SK-N-MC (cell line): Measurements from ENCODE around the gene SLC12A3.

Experiments
- DNase-seq: peaks from one replicate; pipeline ENCODE4 v3.0.0-alpha.2; 2011; ENCODE audit warnings: low read depth, low spot score
- H3K27ac ChIP-seq: fragments of 200-600 bp; sonication (generic); 2 replicates; pipeline ENCODE4 v1.5.1; 2016; ENCODE audit warnings: mixed run types
- H3K36me3 ChIP-seq: fragments of 200-600 bp; sonication (generic); 2 replicates; pipeline ENCODE4 v1.6.1; 2017; ENCODE audit warnings: antibody characterized with exemption, low read length, mixed read lengths; ENCODE audit not compliant: insufficient read depth
- H3K4me3 ChIP-seq: fragments of 200-600 bp; sonication (generic); 2 replicates; pipeline ENCODE4 v1.5.1; 2016
- H3K9ac ChIP-seq: fragments of 200-600 bp; sonication (generic); 2 replicates; pipeline ENCODE4 v1.8.0; 2017; ENCODE audit warnings: mixed run types, mixed read lengths; ENCODE audit not compliant: insufficient read length
- H3K9me3 ChIP-seq: fragments of 200-600 bp; sonication (generic); 2 replicates; pipeline ENCODE4 v1.6.1; 2017; ENCODE audit warnings: low read depth, mild to moderate bottlenecking, antibody characterized with exemption, low read length, moderate library complexity, mixed read lengths
- EZH2 ChIP-seq: fragments of 200-600 bp; sonication (generic); IDR thresholded peaks from one replicate; pipeline ENCODE4 v1.6.1; 2017; ENCODE audit warnings: antibody characterized with exemption
- FOXP2 ChIP-seq: optimal IDR thresholded peaks from 2 replicates; pipeline ENCODE3; 2011; ENCODE audit warnings: mild to moderate bottlenecking, moderate library complexity; ENCODE audit not compliant: insufficient read depth; ENCODE audit errors: extremely low read length, control extremely low read depth
- POLR2AphosphoS5 ChIP-seq: IDR thresholded peaks from 2 replicates; pipeline ENCODE4 v1.6.1; 2012; ENCODE audit warnings: mild to moderate bottlenecking, low read depth, low read length, borderline replicate concordance

The SLC12A3 gene

DNA sequence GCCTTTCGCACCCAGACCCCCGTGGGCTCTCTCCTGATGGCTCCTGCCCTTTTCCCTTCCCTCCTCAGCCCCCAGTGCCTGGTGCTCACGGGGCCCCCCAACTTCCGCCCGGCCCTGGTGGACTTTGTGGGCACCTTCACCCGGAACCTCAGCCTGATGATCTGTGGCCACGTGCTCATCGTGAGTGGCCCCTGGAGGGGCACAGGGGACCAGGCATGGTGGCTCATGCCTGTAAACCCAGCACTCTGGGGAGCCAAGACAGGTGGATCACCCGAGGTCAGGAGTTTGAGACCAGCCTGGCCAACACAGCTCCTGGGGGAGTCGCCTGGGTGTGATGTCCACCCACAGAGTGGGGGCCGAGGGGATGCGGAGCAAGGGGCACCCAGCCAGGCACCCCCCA lies 21.3 kb downstream of the SLC12A3 start:
- Histone ChIP-seq H3K4me3 (no peak overlapping the region), H3K27ac (no peak overlapping the region)
- DNase-seq = no peak

DNA sequence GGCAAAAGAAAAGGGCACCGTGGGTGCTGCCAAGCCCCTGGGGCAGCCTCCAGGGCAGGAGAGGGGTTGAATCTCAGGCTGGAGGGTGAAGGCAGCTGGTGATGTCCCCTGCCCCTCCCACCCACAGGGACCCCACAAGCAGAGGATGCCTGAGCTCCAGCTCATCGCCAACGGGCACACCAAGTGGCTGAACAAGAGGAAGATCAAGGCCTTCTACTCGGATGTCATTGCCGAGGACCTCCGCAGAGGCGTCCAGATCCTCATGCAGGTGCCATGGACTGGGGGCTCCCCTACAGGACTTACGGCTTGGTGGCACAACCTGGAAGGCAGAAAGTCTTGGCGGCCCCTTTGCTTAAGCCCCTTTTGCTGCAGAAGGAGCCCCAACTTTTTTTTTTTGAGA lies 21.8 kb downstream of the SLC12A3 start:
- no peak overlapping the region for H3K27ac ChIP-seq
- no peak overlapping the region for H3K4me3 ChIP-seq
- H3K9me3 ChIP-seq = no peaks in the 10 kb centered on the region
- H3K36me3 ChIP-seq = no peaks in the 10 kb centered on the region
- DNase-seq = no peak
- H3K9ac ChIP-seq = no peak overlapping the region
- TF ChIP-seq POLR2AphosphoS5 (no peak), EZH2 (no peak), FOXP2 (no peak)

More for the DNA sequence above, 21.3 kb downstream of the SLC12A3 start:
- no peak for TF ChIP-seq FOXP2
- no peak for TF ChIP-seq POLR2AphosphoS5
- TF ChIP-seq EZH2 = no peak
- no peak overlapping the region for H3K9ac ChIP-seq
- no peaks in the 10 kb centered on the region for H3K36me3 ChIP-seq
- H3K9me3 ChIP-seq = no peaks in the 10 kb centered on the region

DNA sequence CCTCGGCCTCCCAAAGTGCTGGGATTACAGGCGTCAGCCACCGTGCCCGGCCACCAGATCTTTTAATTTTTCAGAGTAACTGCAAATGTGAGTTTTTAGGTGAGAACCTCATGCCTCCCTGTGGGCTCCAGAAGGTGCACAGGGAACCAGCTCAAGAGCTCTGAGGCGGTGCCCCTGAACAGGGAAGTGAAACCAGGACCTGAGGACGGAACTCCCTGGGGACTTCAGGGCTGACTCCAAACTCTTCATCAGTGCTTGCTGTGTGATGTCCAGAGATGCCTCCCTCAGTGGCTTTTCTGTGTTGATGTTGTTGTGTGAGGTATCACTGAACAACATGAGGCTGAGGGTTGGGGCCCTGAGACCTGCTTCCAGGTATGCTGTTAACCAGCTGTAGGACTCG lies 23.8 kb downstream of the SLC12A3 start:
- DNase-seq = no peak
- Histone ChIP-seq H3K9ac (no peak overlapping the region), H3K4me3 (no peak overlapping the region), H3K27ac (no peak overlapping the region), H3K36me3 (no peaks in the 10 kb centered on the region), H3K9me3 (no peaks in the 10 kb centered on the region)
- TF ChIP-seq EZH2 = no peak
- no peak for TF ChIP-seq POLR2AphosphoS5
- no peak for TF ChIP-seq FOXP2

DNA sequence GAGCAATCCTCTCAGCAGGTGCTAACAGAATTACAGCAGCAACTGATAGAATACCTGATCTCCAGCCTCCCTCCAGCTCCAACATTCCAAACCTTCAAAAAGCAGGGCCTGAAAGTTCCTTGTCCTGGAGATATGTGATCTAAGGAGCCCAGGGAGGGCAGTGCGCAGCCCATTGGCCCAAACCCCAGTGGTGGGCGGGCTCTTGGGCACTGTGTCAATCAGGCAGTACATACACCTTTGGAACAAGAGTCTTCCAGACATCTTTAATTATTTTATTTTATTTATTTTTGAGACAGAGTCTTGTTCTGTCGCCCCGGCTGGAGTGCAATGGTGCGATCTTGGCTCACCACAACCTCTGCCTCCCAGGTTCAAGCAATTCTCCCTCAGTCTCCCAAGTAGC lies 24.2 kb downstream of the SLC12A3 start:
- Histone ChIP-seq H3K9ac (no peak overlapping the region), H3K4me3 (no peak overlapping the region), H3K27ac (no peak overlapping the region), H3K9me3 (no peaks in the 10 kb centered on the region), H3K36me3 (no peaks in the 10 kb centered on the region)
- no peak for DNase-seq
- TF ChIP-seq POLR2AphosphoS5 (no peak), FOXP2 (no peak), EZH2 (no peak)

DNA sequence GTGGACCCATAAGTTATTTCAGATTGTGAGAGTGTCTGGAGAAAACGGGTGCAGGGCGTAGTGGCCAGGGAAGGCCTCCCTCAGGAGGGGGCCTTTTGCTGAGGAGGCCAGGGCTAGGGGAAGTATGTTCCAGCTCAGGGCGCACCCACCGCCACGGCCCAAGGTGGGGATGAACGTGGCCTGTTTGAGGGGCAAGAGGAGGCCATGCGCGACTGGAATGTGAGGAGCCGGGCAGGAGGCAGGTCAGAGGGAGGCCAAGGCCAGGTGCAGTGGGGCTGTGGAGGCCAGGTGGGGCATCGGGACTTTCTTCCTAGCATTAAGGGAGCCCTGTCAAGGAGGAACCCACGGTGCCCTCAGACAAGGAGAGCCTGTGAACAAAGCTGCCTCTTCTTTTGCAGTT lies 26.7 kb downstream of the SLC12A3 start:
- TF ChIP-seq EZH2 = no peak
- no peak for TF ChIP-seq FOXP2
- no peak for TF ChIP-seq POLR2AphosphoS5
- DNase-seq = no peak
- Histone ChIP-seq H3K9ac (no peak overlapping the region), H3K27ac (no peak overlapping the region), H3K9me3 (no peaks in the 10 kb centered on the region), H3K36me3 (no peaks in the 10 kb centered on the region), H3K4me3 (no peak overlapping the region)

DNA sequence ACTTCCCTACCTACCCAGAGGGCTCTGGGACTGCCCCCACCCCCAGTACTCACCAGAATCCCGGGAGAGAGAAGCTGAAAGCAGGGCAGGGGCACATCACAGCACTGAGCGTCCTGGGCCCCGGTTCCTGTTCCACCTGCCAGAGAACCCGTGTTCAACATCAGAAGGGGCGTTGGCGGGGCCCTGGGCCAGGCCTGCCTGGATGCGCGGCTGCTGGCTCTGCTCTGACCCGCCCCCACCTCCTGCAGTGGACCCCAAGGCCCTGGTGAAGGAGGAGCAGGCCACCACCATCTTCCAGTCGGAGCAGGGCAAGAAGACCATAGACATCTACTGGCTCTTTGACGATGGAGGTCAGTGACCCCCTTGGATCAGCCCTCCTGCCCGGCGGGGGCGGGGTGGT lies 27.7 kb downstream of the SLC12A3 start:
- no peak overlapping the region for H3K27ac ChIP-seq
- no peak for DNase-seq
- H3K9ac ChIP-seq = no peak overlapping the region
- TF ChIP-seq FOXP2 (no peak), POLR2AphosphoS5 (no peak), EZH2 (no peak)
- no peaks in the 10 kb centered on the region for H3K36me3 ChIP-seq
- no peak overlapping the region for H3K4me3 ChIP-seq
- H3K9me3 ChIP-seq = no peaks in the 10 kb centered on the region

DNA sequence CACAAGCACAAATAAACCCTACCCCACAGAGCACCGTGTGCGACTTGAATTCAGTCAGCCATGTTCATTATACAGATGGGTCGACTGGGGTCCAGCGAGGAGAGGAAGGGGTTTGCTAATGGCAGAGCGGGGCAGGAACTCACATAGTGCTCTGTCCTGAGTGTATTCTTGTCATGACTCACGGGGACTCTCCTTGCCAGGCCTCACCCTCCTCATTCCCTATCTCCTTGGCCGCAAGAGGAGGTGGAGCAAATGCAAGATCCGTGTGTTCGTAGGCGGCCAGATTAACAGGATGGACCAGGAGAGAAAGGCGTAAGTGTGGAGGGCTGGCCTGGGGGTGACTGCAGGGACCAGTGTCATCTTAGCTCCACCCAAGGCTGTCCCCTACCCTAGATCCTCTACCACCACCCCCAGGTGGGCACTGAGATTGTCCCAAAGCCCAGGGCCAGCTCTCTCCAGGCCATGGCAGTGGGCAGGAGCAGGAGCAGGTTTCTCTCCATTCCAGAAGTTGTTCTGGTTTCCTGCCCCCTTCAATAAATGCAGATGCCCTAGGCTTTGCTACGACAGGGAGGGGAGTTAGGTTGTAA lies 29.4 kb downstream of the SLC12A3 start:
- TF ChIP-seq EZH2 (no peak), POLR2AphosphoS5 (no peak), FOXP2 (no peak)
- no peaks in the 10 kb centered on the region for H3K9me3 ChIP-seq
- no peak for DNase-seq
- H3K36me3 ChIP-seq = no peaks in the 10 kb centered on the region
- H3K27ac ChIP-seq = no peak overlapping the region
- no peak overlapping the region for H3K4me3 ChIP-seq
- H3K9ac ChIP-seq = no peak overlapping the region

DNA sequence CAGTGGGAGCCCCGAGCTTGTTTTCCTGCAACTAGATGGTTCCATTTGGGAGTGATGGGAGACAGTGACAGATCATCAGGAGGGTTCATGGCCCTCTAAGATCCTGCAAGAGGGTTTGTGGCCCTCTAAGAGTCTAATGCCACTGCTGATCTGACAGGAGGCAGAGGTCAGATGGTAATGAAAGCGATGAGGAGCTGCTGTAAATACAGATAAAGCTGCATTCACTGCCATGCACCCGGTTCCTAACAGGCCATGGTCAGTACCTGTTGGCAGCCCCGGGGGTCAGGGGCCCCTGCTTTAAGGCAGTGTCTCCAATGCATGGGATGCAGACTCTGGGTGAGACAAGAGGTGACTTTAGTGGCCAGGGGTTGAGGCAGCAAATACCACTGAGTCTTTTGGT lies 30.8 kb downstream of the SLC12A3 start:
- Histone ChIP-seq H3K9me3 (no peaks in the 10 kb centered on the region), H3K9ac (no peak overlapping the region), H3K36me3 (no peaks in the 10 kb centered on the region), H3K27ac (no peak overlapping the region), H3K4me3 (no peak overlapping the region)
- TF ChIP-seq FOXP2 = no peak
- no peak for DNase-seq

DNA sequence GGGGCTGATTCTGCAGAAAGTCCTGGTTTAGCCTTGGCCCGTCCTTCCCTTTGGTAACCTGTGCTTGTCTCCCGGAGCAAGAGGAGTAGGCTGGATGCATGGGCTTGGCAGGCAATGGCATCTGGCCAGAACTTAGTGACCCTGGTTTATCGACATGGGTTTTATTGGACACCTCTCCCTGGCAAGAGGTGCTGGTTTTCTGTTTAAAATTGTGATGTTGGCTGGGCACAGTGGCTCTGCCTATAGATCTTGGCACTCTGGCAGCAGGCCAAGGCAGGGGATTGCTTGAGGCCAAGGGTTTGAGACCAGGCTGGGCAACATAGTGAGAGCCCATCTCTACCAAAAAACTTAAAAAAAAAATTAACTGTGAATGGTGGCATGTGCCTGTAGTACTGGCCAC lies 31.2 kb downstream of the SLC12A3 start:
- TF ChIP-seq EZH2 (no peak), FOXP2 (no peak), POLR2AphosphoS5 (no peak)
- no peak overlapping the region for H3K4me3 ChIP-seq
- H3K9ac ChIP-seq = no peak overlapping the region
- H3K9me3 ChIP-seq = no peaks in the 10 kb centered on the region
- H3K27ac ChIP-seq = no peak overlapping the region
- DNase-seq = no peak
- H3K36me3 ChIP-seq = no peaks in the 10 kb centered on the region
